GM21423 (cell line): Measurements from ENCODE around the gene TSPAN18.

ENCODE experiments used
- ATAC-seq: cut with Tn5 transposase; IDR thresholded peaks from one replicate; pipeline ENCODE4 v1.9.1; 2021; ENCODE audit warnings: mild to moderate bottlenecking, moderate library complexity; ENCODE audit not compliant: unreplicated experiment

TSPAN18 gene

DNA sequence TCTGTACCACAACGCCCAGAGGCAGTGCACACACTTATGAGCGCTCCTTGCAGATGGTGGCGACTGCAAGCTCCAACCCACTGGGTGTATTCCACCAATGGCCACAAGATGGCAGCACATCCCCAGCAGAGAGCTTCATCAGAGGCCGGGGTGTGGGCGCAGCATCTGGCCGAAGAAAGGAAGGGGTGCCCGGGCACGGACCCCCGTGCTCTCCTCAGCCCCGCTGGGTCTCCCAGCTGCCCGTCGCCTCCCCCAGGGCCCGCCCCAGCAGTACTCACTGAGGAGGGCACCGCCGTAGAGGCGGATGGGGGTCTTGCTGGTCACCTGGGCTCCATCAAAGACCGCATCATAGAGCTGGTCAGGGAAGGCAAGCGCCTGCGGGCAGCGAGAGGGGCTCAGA lies 209.8 kb downstream of the TSPAN18 start:
- peak; percentile 81 for ATAC-seq

DNA sequence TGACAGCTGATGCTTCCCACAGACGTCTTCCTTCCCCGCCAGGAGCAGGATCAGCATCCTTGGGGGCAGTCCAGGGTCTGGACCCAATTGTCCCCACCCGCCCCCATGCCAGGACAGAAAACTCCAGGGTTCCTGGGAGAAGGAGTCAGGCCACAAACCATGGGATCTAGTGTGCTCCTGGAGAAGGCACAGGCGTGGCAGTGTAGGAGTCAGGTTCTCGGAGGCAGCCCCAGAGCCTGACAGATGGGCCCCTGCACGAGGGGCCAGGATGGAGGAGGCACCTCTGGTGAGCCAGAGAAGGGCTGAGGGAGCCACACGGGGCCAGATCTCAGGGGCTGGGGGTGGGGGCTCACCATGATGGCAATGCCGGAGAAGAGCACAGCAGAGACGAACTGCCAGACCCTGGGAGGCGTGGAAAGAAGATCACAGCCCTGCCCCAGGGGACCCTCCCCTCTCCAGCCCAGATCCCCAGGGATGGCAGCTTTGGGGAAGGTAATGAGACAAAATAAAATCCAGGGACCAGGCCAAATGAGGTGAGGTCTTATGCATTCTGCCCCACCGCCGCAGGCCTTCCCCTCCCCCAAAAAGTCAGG lies 210.3 kb downstream of the TSPAN18 start:
- ATAC-seq, result no peak

DNA sequence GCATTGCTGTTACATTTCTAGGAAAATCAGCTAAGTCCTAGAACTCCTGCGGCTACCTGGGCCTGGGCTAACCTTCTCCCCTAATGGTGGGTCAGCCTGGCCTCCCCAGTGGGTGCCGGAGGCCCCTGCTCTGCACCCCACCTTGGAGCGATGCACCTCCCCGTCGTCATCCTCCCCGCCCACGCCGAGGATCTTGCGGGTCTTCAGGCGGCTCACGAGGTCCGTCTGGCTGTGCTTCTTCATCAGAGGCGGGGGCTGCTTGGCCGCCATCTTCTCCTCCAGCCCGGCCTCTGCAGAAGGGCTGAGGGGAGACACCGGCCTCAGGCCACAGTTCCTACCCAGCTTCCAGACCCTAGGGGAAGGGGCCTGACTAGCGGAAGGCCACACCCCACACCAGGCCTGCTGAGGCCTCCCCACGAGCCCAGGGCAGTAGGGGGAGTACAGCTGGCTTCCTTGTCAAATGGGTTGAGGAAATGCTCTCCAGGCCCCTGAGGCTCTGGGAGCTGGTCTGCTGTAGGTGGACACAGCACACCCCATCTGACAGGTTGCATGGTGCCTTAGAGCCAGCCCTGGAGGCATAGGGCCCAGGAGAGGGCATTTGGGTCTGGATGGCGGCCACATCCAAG lies 211.4 kb downstream of the TSPAN18 start:
- ATAC-seq, result no peak

DNA sequence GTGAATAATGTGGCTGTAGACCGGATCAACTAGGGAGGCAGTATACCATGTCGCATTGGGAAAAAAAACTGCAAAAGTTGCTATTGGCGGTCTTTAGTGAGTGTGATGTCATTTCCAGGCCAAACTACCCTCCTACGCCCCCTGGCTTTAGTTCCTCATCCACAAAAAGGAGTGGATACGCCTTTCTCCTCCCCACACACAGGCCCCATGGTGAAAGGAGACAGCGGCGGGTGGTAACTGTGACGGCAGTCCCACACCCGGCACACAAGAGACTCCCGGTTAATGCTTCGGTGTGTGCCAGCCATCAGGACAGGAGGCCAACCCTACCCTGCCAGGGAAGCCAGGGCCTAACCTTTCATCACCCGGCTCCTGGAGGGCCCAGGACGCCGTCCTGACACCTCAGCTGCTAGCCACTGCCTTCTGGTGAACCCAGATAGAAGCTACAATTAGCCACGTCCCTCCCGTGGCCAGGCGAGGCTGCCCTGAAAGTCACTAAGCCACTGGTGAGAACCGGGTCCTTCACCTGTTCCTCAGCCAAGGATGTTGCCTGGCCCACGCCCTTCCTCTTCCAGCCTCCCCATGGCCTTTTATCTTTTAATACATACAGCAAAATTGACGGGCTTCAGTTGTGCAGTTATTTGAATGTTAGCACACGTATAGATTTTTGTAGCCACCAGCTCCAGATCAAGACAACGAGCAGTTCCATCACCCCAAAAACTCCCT lies 213.1 kb downstream of the TSPAN18 start:
- ATAC-seq, result no peak

DNA sequence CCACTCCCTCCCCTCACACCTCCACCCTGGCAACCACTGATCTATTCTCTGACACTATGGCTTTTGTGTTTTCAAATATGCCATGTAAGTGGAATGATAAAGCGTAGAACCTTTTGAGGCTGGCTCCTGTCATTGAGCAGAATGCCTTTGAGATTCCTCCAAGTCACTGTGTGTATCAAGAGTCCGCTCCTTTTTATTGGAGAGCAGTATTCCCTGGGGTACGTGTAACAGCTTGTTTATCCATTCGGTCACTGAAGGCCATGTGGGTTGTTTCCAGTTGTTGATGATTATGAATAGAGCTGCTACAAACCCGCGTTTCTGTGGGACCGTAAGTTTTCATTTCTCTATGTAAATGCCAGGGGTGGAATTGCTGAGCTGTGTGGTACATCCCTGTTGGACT lies 213.6 kb downstream of the TSPAN18 start:
- ATAC-seq, result no peak

DNA sequence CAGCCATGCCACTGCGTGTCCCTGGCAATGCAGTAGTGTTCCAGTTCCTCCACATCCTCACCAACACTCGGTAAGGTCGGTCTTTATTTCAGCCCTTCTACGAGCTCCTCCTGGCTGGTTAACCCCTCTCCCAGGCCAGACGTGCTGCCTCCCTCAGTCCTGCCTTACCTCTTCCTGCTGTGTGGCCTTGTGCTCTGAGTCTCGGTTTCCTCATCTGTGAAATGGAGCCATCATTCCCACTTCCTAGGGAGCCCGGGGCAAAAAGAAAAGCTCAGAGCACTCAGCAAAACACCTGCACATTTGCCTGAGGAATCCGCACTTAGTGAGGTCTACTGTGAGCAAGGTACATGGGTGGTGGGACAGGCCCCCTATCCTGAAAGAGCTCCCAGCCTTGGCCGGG lies 214.1 kb downstream of the TSPAN18 start:
- no peak for ATAC-seq

DNA sequence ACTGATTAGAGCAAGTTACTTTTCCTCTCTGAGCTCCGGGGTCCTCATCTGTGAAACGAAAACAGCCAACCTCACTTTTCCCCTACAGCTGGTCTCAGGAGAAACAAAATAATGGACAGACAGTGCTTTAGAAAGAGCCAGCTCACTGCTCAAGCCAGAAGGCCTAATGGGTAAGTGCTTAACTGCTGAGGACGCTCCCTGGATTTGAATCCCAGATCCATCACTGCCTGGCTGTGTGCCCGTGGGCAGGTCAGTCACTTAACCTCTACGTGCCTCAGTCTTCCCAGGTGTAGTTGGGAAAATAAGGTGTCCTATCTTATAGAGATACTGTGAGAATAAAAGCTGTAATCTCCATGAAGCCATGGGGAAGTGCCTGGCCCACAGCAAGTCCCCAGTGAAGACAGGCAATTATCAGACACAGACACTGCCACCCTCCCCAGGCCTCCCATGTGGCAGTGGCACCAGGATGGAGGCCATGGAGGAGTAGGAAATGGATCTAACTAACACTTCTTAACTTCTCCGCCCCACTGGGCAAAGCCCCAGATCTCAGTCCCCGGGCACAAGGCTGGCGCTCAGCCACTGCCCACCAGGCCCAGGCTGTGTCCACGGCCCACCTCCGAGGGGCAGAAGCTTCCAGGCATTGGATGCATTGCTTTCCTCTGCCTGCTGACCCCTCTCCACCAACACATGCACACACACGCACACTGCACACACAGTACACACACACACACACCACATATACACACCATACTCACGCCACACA lies 214.7 kb downstream of the TSPAN18 start:
- ATAC-seq, result no peak

DNA sequence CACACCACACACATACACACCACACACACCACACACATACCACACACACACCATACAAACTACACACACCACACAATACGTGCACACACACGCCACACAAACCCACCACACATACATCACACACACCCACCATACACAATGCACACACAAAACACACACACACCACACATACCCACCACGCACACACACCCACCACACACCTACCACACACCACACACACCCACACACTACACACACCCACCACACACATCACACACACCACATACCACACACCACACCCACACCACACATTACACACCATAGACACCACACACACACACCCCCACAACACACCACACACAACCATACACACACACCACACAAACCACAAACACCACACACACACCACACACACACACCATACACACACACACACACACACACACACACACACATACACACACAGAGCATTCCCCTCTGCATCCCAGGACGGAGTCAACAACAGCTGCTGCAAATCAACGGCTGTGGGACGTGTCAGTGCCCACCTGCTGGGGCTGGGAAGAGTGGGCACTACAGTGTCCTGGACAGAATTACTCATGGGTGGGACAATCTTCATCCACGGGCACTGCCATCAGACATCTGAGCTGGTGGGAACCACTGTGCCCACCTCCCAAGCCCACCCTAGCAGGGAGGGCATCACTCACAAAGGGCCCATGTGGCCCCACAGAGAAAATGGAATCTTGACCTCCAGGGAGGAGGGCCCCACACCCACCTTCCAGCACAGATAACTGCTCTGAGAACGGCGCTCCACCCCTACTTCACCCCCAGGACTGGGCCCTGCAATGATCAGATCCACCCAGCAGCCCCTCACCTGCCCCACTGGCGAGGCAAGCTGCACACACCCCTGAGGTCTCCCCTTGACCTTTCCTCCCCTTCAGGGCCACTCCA lies 215.5 kb downstream of the TSPAN18 start:
- ATAC-seq, result no peak

DNA sequence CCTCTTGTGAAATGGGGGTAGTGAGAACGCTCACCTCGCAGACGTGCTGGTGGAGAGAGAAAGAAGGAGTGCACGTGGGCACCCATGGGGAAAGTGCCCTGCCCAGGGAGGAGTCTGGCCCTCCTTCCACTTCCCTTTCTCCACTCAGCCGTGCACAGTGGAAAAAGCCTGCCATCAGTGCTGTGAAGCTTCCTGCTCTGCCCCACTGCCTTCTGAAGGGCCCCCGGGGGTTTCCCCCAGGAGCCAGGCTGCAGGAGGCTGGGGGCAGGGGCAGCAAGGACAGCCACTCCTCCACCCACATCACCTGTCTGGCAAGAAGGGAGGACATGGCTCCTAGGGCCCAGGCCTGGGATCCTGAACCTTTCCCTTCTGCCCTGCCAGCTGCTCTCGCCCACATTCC lies 216.4 kb downstream of the TSPAN18 start:
- peak; percentile 73 for ATAC-seq

DNA sequence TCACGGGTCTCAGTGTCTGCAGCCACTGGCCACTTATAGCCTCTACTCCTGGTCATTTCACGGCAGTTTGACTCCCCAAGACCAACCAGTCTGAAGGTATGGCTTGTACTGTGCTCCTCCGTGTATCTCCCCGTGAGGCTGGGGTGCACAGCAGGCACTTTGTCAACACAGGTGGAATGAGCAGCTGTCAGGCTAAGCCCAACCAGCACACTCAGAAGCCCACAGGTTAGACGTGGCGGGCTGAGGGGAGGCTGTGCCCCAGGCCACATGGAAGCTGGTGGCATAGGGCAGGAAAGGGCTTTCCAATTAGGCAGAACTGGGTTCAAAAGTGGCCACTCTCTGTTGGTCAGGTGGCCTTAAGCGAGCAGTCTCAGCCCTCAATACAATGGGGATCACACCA lies 216.9 kb downstream of the TSPAN18 start:
- ATAC-seq, result no peak

DNA sequence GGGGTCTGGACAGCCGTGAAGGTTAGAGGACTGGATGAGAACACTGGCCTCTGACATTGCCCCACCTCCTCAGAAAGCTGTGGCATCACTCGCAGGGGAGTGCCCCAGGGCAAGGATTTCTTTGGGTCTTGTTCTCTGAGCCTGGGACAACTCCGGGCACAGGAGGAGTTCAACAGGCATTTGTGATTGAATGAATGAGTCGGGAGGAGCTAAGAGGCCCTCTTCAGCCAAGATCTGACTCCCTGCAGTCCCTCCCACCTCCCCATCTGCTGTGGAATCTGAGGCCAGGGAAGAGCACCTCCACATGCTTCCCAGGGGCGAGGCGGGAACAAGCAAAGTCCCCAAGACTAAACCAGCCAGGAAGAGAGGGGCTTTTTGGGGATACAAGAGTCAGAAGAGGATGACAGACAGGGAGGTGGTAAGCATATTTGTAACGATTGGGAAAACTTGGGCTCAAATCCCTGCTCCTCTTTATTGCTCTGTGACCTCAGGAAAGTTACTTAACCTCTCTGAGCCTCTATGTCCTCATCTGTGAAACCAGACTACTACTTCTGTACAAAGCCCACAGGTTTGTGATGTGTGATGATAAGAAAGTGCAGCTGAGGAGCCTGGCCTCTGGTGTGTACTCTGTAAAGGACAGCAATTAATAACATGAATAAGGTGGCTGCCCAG lies 217.6 kb downstream of the TSPAN18 start:
- no peak for ATAC-seq

DNA sequence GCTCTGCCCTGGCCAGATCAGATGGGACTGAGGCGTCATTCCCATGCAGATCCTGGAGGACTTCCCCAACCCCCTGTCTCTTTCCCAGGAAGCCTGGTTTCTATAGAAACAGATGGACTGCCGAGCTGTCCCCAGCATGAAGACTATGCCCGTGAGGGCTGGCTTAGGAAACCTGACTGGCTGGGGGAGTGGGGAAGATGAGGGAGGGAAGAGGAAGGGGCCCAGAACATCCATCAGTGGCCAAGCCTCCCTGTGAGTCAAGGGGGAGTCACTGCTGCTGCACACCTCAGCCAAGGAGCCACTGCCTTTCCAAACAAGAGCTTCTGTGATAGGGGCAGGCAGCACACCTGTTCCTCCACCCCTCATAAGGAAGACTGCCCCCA lies 218.1 kb downstream of the TSPAN18 start:
- ATAC-seq, result no peak

DNA sequence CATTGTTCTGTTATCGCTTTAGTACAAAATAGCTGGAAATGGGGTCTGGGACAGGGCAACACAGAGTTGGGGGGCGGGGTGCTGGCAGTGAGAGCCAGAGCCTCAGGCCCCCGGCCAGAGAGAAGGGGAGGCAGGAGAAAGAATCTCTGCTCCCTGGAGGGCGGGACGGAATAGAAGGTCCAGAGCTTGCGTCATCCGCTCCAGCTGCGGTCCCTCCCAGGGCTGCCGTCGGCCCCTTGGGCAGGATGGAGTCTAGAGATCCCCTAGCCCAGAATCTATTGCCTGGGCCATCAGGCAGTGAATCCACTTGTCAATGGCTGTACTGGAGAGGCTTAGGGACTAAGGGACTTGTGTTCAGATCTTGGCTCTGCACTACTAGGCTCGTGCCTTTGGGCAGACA lies 218.9 kb downstream of the TSPAN18 start:
- no peak for ATAC-seq

DNA sequence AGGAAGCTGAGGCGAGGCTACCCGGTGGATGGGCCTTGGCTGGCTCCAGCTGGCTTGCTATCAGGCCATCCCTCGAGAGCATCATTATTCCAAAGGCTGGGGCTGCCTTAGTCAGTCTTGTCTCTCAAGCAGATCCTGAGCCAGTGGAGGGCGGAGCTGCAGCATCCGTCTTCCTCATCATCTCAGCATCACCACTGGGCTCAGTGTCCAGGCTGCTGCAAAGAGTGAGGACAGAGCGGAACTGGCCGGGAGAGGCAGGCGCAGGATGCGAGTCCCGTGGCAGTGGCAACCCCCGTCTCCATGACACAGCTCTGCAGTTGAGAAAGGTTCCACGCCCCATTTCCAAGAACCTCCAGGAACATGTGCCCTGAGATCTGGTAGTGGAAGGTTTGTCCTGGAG lies 219.5 kb downstream of the TSPAN18 start:
- no peak for ATAC-seq

DNA sequence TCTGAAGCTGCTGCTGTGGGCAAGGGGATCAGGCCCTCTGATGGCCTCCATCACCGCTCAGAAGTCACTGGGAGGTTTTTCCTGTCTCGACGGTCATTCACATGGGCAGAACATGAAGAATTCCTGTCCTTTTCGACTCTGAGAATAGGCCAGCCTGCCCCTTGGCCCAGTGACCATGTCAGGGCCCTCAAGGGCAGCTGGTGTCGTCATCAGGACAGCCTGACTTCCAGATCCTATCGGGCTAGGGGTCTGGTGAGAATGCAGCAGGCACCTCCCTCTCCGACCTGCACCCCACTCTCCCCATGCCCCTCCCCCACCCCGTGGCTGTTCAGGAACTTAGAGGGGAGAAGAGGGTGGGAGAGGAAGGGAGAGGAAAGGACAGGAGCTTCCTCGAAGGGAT lies 220.4 kb downstream of the TSPAN18 start:
- ATAC-seq, result no peak

DNA sequence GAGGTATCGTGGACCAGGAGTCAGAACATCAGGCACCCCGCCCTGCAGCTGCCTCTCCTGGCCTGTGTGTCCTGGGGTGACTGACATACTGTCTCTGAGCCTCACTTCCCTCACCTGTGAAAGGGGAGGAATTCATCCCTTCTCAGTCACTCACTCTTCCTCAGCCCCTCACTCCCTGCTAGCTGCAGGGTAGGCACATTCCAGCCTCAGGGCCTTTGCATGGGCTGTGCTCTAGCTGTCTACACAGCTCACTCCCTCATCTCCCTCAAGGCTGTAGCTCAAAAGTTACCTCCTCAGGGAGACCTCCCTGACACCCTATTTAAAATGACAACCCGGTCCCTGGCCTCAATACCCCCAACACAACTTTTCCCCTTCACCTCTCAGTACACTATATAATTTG lies 221.4 kb downstream of the TSPAN18 start:
- ATAC-seq, result no peak

DNA sequence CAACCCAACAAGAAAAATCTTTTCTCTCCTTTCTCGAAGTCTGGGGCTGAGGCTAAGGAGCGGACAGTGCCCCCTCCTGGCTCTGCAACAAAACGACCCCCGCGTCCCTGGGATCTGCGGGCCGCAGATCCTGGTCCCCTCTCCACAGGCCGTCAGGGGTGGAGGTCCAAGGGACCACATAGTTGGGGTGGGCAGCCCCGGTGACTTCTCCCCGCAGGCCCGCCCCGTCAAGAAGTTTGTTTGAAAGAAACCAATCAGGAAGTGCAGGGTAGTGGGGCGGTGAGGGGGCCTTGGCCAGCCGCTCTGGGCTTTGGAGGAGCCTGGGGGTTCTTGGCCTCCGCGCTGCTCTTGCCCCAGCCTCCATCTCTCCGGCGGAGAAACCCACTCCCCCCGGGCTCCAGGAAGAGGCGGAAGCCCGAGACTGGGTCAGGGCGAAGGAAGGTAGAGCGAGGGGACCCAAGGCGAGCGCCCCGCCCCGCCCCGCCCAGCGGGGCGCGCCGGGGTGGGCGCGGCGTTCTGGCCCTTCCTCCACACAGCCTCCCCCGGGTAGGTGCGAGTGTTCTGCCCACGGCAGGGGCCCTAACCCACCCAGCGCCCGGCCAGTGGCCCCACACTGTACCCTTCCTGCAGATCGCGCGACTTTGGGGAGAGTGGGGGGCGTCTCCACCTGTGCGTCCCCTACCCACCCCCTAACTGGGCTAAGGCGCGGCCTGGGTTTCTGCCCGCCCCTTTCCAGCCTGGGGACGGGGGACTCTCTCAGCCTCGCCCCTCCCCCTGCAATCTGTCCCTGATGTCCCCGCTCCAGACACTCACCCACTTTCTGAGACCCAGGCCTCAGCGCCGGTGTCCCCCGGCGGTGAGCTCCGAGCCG lies 222.6 kb downstream of the TSPAN18 start:
- no peak for ATAC-seq

DNA sequence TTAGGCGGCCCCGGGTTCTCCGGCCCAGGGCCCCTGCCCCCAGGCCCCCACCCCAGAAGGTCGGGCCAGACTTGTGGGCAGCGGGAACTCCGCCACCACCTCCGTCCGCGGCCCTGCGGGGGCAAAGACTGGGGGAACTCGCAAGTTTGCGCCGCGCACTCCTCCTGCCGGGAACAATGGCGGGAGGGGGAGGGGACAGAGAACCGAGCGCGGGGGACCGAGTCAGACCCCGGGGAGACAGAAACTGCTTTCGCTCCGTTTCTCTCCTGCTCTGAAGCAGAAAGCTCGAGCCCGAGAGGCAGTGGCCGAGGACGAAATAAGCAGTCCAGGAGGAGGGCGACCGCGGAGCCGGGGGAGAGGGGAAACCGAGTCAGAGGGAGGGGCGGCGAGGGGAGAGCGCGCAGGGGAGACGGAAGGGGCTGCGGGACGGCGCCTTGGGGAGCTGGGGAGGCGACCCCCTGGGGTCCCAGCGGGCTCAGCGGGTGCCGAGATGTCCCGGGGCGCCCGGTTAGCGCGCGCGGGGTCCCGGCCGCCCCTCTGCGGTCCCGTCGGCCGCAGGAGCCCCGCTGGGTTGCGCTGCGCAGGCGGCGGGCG lies 223.4 kb downstream of the TSPAN18 start:
- ATAC-seq, result no peak
